SK-N-SH treated with all-trans-retinoic acid at 6 μM for 48 hours (cell line): ENCODE measurements around the gene SAE1.

ENCODE experiments used
- ARNTL ChIP-seq: fragments of 450-650 bp; formaldehyde crosslinking; IDR thresholded peaks from 2 replicates; pipeline ENCODE4 v1.5.0; 2020; ENCODE audit warnings: low read depth, mild to moderate bottlenecking, moderate library complexity, borderline replicate concordance
- CSRNP3 ChIP-seq: fragments of 250-450 bp; sonication (Bioruptor Pico); IDR thresholded peaks from 2 replicates; pipeline ENCODE4 v1.5.1; 2021; ENCODE audit warnings: mild to moderate bottlenecking, moderate library complexity
- ISL1 ChIP-seq: fragments of 250-450 bp; sonication (Bioruptor Pico); IDR thresholded peaks from 2 replicates; pipeline ENCODE4 v2.1.2; 2022; ENCODE audit warnings: mild to moderate bottlenecking, moderate library complexity
- OSR1 ChIP-seq: fragments of 250-450 bp; sonication (Bioruptor Pico); IDR thresholded peaks from 2 replicates; pipeline ENCODE4 v1.8.0; 2022; ENCODE audit warnings: moderate library complexity, mild to moderate bottlenecking, inconsistent platforms
- PPARA ChIP-seq: fragments of 250-450 bp; sonication (Bioruptor Pico); IDR thresholded peaks from 2 replicates; pipeline ENCODE4 v1.5.0; 2020; ENCODE audit warnings: mild to moderate bottlenecking, borderline replicate concordance
- TCF4 ChIP-seq: fragments of 250-450 bp; sonication (Bioruptor Pico); IDR thresholded peaks from 2 replicates; pipeline ENCODE4 v1.8.0; 2021; ENCODE audit warnings: mild to moderate bottlenecking, moderate library complexity, borderline replicate concordance
- TSHZ2 ChIP-seq: fragments of 250-450 bp; sonication (Bioruptor Pico); IDR thresholded peaks from 2 replicates; pipeline ENCODE4 v1.5.0; 2020; ENCODE audit warnings: mild to moderate bottlenecking, moderate library complexity
- ZC3H10 ChIP-seq: fragments of 250-450 bp; sonication (Bioruptor Pico); IDR thresholded peaks from 2 replicates; pipeline ENCODE4 v1.5.1; 2021; ENCODE audit warnings: mild to moderate bottlenecking, moderate library complexity
- ZFP3 ChIP-seq: fragments of 250-450 bp; sonication (Bioruptor Pico); IDR thresholded peaks from 2 replicates; pipeline ENCODE4 v1.5.0; 2020; ENCODE audit warnings: mild to moderate bottlenecking, moderate library complexity
- ZFP30 ChIP-seq: fragments of 450-650 bp; formaldehyde crosslinking; IDR thresholded peaks from 2 replicates; pipeline ENCODE4 v1.5.0; 2022; ENCODE audit warnings: mild to moderate bottlenecking, moderate library complexity
- ZNF8 ChIP-seq: fragments of 450-650 bp; formaldehyde crosslinking; IDR thresholded peaks from 2 replicates; pipeline ENCODE4 v1.5.0; 2020; ENCODE audit warnings: mild to moderate bottlenecking, moderate library complexity
- TF ChIP-seq, protein P1 (sequence below): fragments of 250-450 bp; sonication (Bioruptor Pico); IDR thresholded peaks from 2 replicates; pipeline ENCODE4 v1.8.0; 2020; ENCODE audit warnings: mild to moderate bottlenecking, moderate library complexity, borderline replicate concordance
- TF ChIP-seq, protein P2 (sequence below): fragments of 250-450 bp; sonication (Bioruptor Pico); IDR thresholded peaks from 2 replicates; pipeline ENCODE4 v1.5.1; 2020; ENCODE audit warnings: low read depth, mild to moderate bottlenecking, moderate library complexity

DNA sequence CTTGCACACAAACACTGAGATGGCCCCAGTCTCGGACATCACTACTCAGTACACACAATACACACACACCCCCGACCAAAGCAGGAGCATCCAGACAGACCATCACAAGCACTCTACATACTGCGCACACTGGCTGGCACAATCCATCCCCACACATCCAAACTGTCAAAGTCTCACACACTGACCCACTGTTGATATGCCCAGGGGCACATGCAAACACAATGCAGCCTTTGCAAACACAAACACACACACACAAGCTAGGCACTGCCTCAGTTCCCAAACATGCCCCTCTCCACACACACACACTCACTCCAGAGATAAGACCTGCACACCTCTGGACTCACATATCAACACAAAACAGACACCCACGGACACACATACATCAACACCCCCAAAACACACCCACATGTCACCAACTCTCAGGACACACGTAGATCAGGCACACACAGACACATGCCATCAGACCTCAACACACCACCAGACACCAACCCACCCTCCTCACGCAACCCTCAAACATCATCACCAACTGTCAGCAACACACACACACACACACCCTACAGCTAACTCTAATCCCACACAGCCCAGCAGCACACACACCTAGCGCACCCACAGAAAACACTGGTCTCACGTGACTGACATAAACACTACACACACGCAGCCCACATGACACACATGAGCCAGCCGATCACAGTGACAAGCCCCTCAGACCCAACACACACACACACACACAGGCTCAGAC, 98.5 kb downstream of the SAE1 start:
- TF ChIP-seq ZFP30 (CRISPR knock-in tag), result no peak
- TF ChIP-seq TCF4 (CRISPR knock-in tag), result no peak
- TF ChIP-seq ISL1 (CRISPR knock-in tag), result no peak
- TF ChIP-seq PPARA (CRISPR knock-in tag), result no peak
- TF ChIP-seq, protein P1, sequence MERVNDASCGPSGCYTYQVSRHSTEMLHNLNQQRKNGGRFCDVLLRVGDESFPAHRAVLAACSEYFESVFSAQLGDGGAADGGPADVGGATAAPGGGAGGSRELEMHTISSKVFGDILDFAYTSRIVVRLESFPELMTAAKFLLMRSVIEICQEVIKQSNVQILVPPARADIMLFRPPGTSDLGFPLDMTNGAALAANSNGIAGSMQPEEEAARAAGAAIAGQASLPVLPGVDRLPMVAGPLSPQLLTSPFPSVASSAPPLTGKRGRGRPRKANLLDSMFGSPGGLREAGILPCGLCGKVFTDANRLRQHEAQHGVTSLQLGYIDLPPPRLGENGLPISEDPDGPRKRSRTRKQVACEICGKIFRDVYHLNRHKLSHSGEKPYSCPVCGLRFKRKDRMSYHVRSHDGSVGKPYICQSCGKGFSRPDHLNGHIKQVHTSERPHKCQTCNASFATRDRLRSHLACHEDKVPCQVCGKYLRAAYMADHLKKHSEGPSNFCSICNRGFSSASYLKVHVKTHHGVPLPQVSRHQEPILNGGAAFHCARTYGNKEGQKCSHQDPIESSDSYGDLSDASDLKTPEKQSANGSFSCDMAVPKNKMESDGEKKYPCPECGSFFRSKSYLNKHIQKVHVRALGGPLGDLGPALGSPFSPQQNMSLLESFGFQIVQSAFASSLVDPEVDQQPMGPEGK (CRISPR knock-in tag), result no peak
- TF ChIP-seq, protein P2, sequence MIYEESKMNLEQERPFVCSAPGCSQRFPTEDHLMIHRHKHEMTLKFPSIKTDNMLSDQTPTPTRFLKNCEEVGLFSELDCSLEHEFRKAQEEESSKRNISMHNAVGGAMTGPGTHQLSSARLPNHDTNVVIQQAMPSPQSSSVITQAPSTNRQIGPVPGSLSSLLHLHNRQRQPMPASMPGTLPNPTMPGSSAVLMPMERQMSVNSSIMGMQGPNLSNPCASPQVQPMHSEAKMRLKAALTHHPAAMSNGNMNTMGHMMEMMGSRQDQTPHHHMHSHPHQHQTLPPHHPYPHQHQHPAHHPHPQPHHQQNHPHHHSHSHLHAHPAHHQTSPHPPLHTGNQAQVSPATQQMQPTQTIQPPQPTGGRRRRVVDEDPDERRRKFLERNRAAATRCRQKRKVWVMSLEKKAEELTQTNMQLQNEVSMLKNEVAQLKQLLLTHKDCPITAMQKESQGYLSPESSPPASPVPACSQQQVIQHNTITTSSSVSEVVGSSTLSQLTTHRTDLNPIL, result no peak
- no peak for TF ChIP-seq TSHZ2 (CRISPR knock-in tag)
- no peak for TF ChIP-seq CSRNP3 (CRISPR knock-in tag)
- no peak for TF ChIP-seq ZFP3
- TF ChIP-seq OSR1 (CRISPR knock-in tag), result no peak
- no peak for TF ChIP-seq ZNF8
- no peak for TF ChIP-seq ZC3H10 (CRISPR knock-in tag)
- no peak for TF ChIP-seq ARNTL (CRISPR knock-in tag)
